Middle frontal gyrus (tissue), 1 donor: ENCODE data around the gene NET1.

ENCODE experiments used
- DNase-seq: peaks from one replicate; pipeline ENCODE4 v3.0.0-alpha.2; 2015; ENCODE audit warnings: low spot score; ENCODE audit errors: extremely low spot score

NET1 gene

DNA sequence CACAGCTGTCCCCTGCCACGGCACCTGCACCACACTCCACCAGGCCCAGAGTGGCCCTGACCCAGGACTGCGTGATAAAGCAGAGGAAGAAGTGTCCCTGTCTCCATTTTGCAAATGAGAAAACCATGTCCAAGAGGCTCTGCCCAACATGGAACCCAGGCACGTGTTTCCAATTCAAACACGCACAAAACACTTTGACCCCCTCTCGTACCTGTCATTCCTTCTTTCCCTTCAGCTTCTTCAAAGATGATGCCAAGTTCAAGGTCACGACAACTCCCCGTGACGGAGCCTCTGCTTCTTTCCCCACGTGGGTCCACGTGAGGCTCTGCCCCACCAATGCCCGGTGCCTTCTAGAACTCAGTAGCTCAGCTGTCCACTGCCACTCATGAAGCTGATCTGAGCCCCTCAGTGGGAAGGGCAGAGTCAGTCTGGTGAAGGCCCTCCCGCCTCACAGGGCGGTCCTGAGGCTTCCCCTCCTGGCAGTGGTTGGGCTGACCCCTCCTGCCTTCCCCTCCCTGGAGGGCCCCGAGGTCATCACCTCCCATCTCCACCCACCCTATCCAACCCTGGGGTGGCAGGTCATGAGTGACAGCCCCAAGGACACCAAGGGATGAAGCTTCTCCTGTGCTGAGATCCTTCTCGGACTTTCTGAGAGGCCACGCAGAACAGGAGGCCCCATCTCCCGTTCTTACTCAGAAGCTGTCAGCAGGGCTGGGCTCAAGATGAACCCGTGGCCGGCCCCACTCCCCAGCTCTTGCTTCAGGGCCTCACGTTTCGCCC lies 68.0 kb downstream of the NET1 start:
- DNase-seq = no peak

DNA sequence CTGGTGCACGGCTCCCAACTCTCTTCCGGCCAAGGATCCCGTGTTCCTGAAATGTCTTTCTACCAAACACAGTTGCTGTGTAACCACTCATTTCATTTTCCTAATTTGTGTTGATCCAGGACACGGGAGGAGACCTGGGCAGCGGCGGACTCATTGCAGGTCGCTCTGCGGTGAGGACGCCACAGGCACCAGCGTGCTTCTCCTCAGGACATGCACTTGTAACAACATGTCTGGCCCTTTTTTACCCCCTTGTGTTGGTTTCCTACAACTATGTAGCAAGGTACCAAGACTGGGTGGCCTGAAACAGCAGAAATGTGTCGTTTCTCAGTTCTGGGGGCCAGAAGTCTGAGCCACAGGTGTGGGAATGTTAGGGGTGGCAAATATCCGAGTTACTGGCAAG lies 68.8 kb downstream of the NET1 start:
- no peak for DNase-seq

DNA sequence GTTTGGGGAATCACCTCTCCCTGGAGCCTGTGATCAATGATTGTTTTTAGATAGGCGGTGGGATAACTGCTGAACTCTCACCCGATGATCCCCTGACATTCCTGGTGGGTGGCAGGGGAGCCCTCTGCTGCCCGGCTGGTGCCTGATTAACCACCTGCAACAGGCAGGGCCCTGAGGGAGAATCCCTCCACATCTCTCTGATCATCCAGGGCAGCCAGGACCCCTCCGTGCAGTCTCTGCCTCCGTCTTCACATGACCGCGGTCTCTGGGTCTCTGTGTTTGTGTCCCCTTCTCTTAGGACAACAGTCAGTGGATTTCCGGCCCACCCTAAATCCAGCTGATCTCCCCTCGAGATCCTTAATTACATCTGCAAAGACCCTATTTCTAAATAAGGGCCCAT lies 69.7 kb downstream of the NET1 start:
- DNase-seq = no peak

DNA sequence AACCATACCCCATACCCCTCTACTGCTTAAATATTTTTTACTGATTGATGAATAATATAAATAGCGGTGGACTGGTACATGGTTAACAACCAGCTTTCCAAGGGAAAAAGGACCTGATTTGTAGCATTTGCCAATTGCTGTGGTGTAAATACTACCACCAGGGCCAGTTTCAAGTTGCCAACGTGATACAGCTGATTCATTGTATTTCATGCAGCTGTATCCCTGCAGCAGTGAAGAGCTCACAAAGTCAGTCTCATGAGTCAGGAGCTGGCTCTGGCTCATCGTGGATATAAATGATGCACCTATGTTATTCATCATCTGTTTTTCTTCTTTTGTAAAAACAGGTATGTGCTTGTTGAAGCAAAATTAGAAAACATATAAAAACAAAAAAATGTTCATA lies 71.8 kb downstream of the NET1 start:
- DNase-seq = no peak

DNA sequence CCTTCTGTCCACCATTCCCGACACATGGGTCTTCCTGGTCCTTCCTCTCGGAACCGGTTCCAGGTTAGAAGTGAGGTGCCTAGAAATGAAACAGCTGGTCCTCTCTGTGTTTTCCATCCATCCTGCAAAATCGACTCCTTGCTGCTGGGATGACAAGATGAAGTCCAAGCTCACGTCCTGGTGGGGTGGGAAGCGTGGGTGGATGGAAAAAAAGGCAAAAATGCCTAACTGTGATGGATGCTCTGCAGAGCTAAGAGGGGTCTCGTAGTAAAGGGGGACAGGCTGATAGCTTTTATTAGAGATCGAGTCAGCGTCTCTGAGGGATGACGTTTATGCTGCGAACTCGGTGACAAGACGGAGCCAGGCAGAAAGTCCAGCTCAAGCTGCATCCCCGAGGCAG lies 72.9 kb downstream of the NET1 start:
- DNase-seq = no peak

DNA sequence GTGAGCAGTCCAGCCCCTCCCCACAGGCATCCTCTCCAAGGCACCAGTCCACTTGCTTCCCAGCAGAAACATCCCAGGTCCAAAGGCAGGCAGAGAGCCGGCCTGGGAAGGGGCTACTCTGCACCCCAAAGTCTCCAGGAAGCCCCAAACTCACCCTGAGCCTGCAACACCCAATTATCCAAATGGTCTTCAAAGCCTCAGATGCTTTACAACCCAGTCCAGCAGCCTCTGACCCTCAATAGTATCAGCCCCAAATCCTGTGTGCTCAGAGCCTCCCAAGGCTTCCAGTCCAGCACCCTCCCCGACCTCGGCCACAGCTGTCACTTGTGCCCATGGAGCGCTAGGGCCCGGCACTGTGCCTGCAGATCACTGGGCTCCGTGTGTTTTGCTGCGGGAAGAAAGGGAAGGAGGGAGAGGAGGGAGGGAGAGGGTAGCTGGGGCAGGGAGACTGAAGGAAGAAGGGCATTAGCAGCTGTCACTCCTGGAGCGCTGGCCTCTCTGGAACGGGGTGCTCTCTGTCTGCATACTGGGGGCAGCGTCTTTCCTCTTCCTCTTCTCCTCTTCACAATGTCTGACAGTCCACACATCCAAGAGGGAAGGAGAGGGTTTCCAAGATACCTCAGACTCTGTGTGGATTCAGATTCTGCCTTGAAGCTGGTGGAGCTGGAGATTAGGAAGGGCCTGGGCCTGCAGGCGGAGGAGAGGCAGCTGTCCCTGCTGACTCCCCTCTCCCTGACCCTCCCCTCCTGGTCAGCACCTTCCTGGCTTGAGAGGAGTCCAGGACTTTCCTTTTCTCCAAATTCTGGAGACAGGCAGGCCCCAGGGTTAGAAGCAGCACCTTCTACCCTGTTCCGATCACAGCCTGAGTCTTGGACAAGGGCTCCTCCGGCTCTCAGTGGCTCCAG lies 73.8 kb downstream of the NET1 start:
- no peak for DNase-seq

DNA sequence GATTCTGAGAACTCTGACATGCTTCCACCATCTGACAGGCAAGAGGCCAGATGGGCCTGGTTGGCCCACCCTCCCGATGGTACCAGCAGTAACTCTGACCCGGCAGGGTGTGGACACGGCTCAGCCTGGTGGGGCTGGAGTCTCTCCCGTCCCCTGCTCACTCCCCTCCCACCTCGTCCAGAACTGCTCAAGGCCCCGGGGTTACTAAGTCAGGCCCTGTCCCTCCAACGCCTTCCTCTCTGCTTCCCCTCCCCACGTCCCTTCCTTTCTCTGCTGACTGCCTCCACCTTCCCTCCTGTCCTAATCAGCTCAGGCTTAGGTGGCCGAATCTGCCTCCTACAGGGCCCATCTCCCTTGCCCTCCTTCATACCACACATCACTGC lies 74.5 kb downstream of the NET1 start:
- DNase-seq = no peak

DNA sequence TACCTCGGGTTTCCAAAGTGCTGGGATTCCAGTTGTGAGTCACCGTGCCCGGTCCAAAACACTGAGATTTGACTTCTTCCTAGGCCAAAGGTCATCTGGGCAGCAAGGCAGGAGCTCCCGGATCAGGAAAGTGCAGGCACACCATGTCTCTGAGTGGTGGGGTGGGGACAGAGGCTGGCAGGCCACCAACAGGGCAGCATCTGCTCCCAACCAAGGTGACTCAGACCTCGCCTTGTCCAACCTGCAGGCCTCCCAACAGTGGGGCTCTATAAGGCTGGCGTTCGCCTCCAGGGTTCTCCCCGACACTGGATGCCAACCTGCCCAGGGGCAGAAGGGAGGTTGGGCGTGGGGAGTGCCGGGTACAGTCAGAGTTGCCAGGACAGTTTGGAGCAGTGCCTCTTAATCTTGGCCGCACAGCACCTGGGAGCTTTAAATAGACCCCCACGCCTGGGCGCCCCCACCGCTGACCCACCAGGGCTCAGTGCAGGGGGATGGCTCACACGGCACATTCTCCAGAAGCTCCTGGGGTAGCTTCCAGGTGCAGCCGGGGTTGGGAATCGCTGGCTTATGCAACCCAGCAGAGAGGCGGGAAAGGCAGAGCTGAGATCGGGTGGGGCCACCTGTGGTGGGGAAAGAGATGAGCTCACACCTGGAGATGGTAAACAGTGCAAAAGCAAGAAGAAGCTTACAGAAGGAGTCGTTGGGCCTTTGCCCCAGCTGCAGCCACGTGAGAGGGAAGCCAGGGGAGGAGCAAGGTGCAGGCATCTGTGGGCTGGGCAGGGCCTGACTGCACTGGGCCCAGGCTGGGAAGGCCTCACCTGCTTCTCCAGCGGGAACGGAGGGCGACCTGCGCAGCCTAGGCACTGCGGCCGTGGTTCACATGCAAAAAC lies 76.2 kb downstream of the NET1 start:
- DNase-seq = no peak

DNA sequence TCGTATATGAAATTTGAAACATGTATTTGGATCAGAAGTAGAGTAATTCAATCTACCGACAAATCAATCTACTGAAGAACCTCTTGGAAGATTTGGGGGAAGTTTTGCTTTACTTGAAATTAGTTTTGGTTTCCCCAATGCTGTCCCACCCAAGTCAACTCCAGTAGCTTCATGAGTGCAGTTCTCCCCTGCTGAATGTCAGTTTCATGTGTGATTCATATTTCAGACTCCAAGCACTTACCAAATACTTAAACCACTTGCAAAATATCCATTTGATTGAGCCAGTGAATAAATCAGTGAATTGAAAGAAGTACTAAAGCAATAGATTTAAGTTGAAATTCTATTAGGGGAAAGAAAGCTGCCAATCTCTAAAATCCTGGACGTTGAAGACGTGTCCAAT lies 77.7 kb downstream of the NET1 start:
- no peak for DNase-seq

DNA sequence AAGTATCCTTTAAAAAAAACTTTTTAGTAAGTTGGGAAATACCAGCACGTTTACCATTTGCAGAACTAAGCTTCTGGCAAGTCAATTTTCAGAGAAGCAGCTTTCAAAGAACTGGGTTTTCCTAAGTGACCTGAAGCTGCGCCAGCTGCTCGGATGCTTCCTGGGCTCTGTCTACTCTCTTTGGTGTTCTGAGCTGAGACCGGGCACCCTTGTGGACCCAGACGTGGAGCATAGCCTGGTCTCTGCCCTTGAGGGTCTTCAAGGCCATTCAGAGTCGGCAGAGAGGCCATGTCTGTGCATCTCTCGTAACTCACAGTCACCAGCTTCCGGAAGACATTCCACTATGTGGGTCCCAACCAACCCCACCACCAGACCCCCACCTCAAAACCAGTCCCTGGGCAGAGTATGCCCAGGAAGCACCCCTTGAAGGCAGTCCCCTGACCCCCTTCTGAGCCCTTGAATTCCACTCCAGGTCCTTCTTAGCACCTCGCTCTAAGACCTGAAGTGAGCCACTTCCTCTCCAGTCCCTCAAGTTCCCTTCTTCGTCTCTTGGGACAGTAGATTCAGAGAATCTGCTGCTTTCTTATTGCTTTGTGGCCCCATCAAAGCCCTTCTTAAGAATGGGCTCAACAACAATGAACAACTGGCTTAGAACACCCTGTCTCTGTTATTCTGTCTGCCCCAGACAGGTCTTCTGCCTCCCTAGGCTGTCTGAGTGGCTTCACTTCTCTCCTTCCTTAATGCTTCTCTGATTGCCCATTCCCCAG lies 78.5 kb downstream of the NET1 start:
- DNase-seq = no peak

DNA sequence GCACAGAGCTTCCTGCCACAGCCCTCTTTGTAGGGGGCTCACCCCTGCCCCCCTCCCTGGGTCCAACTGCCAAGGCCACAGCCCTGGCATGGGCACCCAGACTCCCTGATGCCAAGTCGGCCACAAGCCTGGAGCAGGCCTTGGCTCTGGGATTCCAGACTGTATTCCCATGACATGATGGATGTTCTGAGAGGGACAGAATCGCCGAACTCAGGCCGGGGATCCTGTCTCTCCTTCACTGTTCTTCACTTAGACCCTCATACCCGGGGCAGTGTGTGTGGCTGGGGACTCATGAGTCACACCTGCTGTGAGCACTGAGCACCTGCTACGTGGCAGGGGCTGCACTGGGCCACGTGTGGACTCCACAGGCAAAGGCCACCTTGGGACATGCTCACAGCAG lies 79.1 kb downstream of the NET1 start:
- DNase-seq = no peak

DNA sequence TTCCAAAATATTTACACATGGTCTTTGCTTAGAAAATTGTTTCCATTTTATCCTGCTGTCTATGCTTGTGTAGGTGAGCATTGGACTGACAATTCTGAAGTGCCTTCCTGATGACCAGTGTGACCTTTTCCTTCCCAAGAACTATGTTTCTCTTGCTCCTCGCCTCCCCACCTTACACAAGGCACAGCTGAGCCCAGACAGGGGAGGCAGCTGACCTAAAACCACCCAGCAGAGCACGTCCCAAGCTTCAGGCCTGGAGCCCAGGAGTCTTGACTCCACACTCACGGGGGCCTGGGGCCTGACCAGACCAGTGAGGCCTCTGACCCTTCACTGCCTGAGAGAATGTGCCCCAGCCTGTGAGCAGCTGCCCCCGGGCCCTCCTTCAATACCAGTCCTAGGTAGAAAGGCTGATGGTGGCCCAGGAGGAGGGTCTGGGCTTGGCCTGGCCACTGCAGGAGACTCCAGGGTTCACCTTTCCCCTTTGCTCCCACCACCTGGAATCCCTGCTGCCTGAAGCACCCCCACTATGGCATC lies 80.0 kb downstream of the NET1 start:
- DNase-seq = no peak

DNA sequence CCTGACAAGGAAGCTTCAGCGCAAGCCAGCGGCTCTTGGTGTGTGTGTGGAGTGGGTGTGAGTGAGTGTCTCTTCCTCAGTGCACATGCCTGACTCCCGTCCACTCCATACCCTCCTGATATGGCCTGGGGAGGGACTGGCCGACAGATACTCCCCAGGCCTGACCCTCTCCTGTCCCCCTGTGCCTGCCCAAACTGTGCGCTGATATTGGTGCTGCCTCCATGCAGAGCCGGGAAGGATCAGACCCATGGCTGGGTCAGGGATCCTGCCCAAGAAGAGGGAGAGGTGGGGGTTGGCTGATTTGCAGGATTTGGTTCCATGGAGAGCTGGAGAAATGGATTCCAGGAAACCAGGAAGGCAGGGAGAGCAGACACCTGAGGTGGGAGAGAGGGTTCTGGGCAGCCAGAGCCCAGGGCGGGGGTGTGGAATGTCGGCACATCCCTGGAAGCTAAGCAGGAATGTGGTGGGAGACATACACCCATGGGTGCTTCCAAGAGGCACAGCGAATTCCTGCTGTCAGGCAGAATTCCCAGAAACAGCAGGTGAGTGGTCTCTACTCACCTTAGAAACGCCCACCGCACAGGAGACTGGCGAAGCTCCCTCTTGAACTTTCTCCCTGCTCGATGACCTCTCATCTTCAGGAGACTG lies 80.7 kb downstream of the NET1 start:
- no peak for DNase-seq

DNA sequence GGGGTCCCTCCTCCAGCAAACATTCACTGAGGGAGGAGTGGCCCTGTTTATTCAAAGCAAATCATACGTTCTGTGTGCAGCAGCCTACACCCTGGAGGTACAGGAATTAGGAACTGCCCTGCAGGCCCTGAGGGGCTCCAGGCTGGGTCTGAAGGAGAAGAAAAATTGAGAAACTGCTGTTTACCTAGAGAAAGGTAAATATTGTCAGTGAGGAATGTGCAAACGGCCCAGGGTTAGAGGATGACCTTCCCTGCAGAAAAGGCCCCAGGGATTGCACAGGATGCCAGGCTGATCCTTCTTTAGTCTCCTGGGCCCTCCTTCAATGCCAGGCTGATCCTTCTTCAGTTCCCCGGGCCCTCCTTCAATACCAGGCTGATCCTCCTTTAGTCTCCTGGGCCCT lies 81.3 kb downstream of the NET1 start:
- DNase-seq = no peak

DNA sequence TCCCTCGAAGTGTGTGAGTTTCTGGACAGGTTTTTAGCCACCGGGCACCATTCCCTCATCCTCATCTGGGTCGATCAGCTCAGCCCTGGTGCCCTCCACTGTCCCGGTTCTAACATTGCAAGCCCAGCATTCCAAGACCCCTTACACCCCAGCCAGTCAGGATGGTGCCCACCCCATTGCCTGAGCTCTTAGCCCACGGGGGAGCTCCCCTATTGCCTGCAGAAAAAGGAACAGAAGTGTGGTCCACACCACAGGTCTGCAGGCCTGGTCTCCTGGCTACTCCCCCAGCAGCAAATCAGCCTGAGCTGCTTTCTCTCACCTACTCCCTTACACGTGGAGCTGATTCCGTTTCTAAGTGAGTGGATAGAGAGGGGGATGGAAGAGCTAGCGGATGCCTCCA lies 82.3 kb downstream of the NET1 start:
- DNase-seq = no peak

DNA sequence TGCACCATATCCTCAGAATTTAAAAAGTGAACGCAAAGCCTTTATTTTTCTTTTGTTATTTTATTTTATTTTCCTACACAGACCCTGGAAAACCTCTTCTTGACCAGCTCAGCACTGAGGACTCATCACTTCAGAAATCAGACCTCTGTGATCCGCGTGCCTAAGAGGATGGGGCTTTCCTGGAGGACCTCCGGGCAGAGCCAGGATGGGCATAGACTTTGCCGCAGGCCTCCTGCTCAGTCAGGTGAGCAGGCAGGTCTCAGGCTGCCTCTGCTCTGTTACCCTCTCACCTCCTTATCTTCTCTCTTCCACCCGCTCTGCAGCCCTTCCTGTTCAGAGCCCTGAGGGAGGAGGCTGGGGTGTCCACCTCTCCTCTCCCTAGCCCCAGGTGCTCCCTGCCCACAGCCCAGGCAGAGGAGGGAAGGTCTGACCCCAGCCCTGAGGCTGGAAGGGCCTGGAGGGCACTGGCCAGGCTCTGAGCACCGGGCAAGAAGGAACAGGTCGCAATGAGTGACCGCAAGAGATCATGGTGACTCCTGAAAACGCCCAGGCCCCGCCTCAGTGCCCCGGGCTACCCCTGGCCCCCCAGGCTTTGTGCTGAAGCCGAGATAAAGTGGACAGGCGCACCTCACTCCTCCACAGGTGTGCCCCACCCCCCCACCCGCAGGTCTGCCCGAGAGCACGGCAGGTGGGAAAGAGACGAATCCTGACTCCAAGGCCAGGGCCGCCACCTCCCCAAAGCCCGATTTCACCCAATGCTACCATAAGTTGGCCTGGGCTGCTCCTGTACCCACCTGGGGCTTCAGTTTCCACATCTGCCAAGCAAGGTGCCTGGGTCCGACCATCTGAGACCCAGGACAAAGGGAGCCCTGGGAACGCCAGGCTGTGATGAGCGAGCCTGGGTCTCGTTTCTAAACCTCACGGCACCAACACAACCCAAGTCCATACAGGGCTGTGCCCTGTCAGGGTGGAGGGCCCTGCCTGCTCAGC lies 84.2 kb downstream of the NET1 start:
- no peak for DNase-seq

DNA sequence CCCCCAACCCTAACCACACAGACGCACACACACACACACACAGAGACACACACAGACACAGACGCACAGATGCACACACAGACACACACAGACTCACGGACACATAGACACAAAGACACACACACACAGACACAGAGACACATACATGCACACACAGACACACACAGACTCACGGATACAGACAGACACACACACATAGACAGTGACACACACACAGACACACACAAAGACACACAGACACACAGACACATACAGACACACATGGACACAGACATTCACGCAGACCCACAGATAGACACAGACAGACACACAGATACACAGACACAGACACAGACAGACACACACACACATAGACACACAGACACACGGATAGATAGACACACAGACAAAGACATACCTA lies 84.9 kb downstream of the NET1 start:
- no peak for DNase-seq

DNA sequence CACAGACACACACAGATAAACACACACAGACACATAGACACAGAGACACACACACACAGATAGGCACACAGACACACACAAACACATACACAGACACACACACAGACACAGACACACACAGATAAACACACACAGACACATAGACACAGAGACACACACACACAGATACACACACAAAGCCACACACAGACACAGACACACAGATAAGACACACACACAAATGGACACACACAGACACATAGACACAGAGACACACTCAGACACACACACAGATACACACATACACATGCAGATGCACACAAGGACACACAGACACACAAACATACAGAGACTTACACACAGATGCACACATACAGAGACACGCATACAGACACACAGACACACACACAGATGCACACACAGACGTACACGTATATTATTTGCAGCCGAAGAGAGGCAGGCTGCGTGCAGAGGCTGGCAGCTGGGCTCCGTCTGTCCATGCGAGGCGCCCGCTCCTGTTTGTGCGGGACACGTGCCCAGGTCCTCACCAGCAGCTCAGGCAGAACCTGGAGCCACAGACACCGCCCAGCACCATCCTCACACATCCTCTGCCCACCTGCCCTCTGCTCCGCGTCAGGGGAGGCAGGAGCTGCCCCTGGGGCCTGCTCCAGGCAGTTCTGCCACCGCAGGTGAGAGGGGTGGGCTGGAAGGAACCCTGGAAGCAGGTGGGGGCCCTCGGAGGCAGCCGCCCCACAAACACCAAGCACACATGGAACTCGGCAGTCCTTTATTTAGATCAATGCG lies 85.8 kb downstream of the NET1 start:
- DNase-seq = no peak
